ENCODE results near the gene DIS3L2. TPM values are rescaled to one million over a fixed set of nuclear protein-coding genes. Genes with fewer than 3 reads are reported as not detected.
A peak's percentile ranks its signal among the peaks of the same experiment; 100 is the strongest.

The DIS3L2 gene
- total RNA-seq, 1 experiment from 2014 or later = 20.2 TPM

- in situ Hi-C loops (cut with HindIII; ENCODE audit: low pct_unique_long_range_greater_than_20kb, low sequenced_read_pairs) = no loop called here
- DNase-seq (ENCODE audit: low read depth) = no peak
These were observed 221.8 kb downstream of the DIS3L2 start for GRCh38 chr2:232183279-232183678.

- DNase-seq (ENCODE audit: low read depth) = no peak
- in situ Hi-C loops (cut with HindIII; ENCODE audit: low pct_unique_long_range_greater_than_20kb, low sequenced_read_pairs) = no loop called here
These were observed 222.8 kb downstream of the DIS3L2 start for GRCh38 chr2:232184346-232184745.

GRCh38 chr2:232190796-232191195, 229.3 kb downstream of the DIS3L2 start:
- no peak for DNase-seq (ENCODE audit: low read depth)
- in situ Hi-C loops (cut with HindIII; ENCODE audit: low pct_unique_long_range_greater_than_20kb, low sequenced_read_pairs) = no loop called here

- DNase-seq (ENCODE audit: low read depth) = no peak
- in situ Hi-C loops (cut with HindIII; ENCODE audit: low pct_unique_long_range_greater_than_20kb, low sequenced_read_pairs) = no loop called here
These were observed 234.0 kb downstream of the DIS3L2 start for GRCh38 chr2:232195487-232195886.

GRCh38 chr2:232196802-232197201, 235.3 kb downstream of the DIS3L2 start:
- in situ Hi-C loops (cut with HindIII; ENCODE audit: low pct_unique_long_range_greater_than_20kb, low sequenced_read_pairs) = no loop called here
- no peak for DNase-seq (ENCODE audit: low read depth)

GRCh38 chr2:232200195-232200594, 238.7 kb downstream of the DIS3L2 start:
- in situ Hi-C loops (cut with HindIII; ENCODE audit: low pct_unique_long_range_greater_than_20kb, low sequenced_read_pairs) = no loop called here
- DNase-seq (ENCODE audit: low read depth) = no peak

GRCh38 chr2:232203166-232203891, 241.8 kb downstream of the DIS3L2 start:
- in situ Hi-C loops (cut with HindIII; ENCODE audit: low pct_unique_long_range_greater_than_20kb, low sequenced_read_pairs) = no loop called here
- DNase-seq (ENCODE audit: low read depth) = no peak

- in situ Hi-C loops (cut with HindIII; ENCODE audit: low pct_unique_long_range_greater_than_20kb, low sequenced_read_pairs) = no loop called here
- DNase-seq (ENCODE audit: low read depth) = no peak
These were observed 242.4 kb downstream of the DIS3L2 start for GRCh38 chr2:232203936-232204335.

GRCh38 chr2:232204457-232204931, 243.0 kb downstream of the DIS3L2 start:
- in situ Hi-C loops (cut with HindIII; ENCODE audit: low pct_unique_long_range_greater_than_20kb, low sequenced_read_pairs) = no loop called here
- peak; percentile 68 for DNase-seq (ENCODE audit: low read depth)

- in situ Hi-C loops (cut with HindIII; ENCODE audit: low pct_unique_long_range_greater_than_20kb, low sequenced_read_pairs) = no loop called here
- no peak for DNase-seq (ENCODE audit: low read depth)
These were observed 245.7 kb downstream of the DIS3L2 start for GRCh38 chr2:232207174-232207573.

- no peak for DNase-seq (ENCODE audit: low read depth)
- in situ Hi-C loops (cut with HindIII; ENCODE audit: low pct_unique_long_range_greater_than_20kb, low sequenced_read_pairs) = no loop called here
These were observed 248.8 kb downstream of the DIS3L2 start for GRCh38 chr2:232210306-232210705.

- in situ Hi-C loops (cut with HindIII; ENCODE audit: low pct_unique_long_range_greater_than_20kb, low sequenced_read_pairs) = no loop called here
- DNase-seq (ENCODE audit: low read depth) = no peak
These were observed 250.5 kb downstream of the DIS3L2 start for GRCh38 chr2:232211743-232212686.

GRCh38 chr2:232213176-232213575, 251.7 kb downstream of the DIS3L2 start:
- in situ Hi-C loops (cut with HindIII; ENCODE audit: low pct_unique_long_range_greater_than_20kb, low sequenced_read_pairs) = no loop called here
- DNase-seq (ENCODE audit: low read depth) = no peak

GRCh38 chr2:232214053-232214452, 252.5 kb downstream of the DIS3L2 start:
- in situ Hi-C loops (cut with HindIII; ENCODE audit: low pct_unique_long_range_greater_than_20kb, low sequenced_read_pairs) = no loop called here
- DNase-seq (ENCODE audit: low read depth) = no peak

- in situ Hi-C loops (cut with HindIII; ENCODE audit: low pct_unique_long_range_greater_than_20kb, low sequenced_read_pairs) = no loop called here
- DNase-seq (ENCODE audit: low read depth) = no peak
These were observed 254.5 kb downstream of the DIS3L2 start for GRCh38 chr2:232216028-232216427.

GRCh38 chr2:232218778-232219495, 257.4 kb downstream of the DIS3L2 start:
- no peak for DNase-seq (ENCODE audit: low read depth)
- in situ Hi-C loops (cut with HindIII; ENCODE audit: low pct_unique_long_range_greater_than_20kb, low sequenced_read_pairs) = no loop called here

GRCh38 chr2:232219496-232219870, 258.0 kb downstream of the DIS3L2 start:
- in situ Hi-C loops (cut with HindIII; ENCODE audit: low pct_unique_long_range_greater_than_20kb, low sequenced_read_pairs) = no loop called here
- no peak for DNase-seq (ENCODE audit: low read depth)

- in situ Hi-C loops (cut with HindIII; ENCODE audit: low pct_unique_long_range_greater_than_20kb, low sequenced_read_pairs) = no loop called here
- no peak for DNase-seq (ENCODE audit: low read depth)
These were observed 258.4 kb downstream of the DIS3L2 start for GRCh38 chr2:232219932-232220331.

GRCh38 chr2:232225429-232225828, 263.9 kb downstream of the DIS3L2 start:
- no peak for DNase-seq (ENCODE audit: low read depth)
- in situ Hi-C loops (cut with HindIII; ENCODE audit: low pct_unique_long_range_greater_than_20kb, low sequenced_read_pairs) = no loop called here
